PC-9 (cell line): ENCODE measurements around the gene CD8B2.

Source experiments
- EZH2 ChIP-seq: fragments of 200-600 bp; sonication (generic); IDR thresholded peaks from 2 replicates; pipeline ENCODE4 v1.8.0; 2017; ENCODE audit warnings: antibody characterized with exemption, low read depth
- TF ChIP-seq, protein P1 (sequence below): fragments of 200-600 bp; sonication (generic); conservative IDR thresholded peaks from 2 replicates; pipeline ENCODE4 v1.6.1; 2017; ENCODE audit warnings: mixed run types, antibody characterized with exemption, mild to moderate bottlenecking, moderate library complexity

DNA sequence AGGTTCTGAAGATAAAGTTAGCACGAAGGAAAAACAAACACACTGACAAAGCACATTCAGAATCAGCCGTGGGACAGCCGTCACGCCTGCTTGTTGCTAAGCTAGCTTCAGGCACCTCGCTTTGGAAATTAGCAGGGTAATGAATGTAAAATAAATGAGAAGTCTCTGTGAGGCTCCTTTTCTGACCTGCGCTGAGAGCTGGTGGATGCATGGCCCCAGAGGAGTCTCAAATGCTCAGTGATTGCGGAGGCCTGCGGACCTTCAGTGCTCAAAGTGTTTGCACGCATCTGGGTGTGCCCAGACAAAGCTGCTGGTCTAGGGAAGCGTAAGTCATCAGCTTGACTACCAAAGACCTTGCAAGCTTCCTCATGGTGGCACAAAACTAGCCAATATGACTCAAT is 50.6 kb downstream of the CD8B2 start:
- TF ChIP-seq, protein P1, sequence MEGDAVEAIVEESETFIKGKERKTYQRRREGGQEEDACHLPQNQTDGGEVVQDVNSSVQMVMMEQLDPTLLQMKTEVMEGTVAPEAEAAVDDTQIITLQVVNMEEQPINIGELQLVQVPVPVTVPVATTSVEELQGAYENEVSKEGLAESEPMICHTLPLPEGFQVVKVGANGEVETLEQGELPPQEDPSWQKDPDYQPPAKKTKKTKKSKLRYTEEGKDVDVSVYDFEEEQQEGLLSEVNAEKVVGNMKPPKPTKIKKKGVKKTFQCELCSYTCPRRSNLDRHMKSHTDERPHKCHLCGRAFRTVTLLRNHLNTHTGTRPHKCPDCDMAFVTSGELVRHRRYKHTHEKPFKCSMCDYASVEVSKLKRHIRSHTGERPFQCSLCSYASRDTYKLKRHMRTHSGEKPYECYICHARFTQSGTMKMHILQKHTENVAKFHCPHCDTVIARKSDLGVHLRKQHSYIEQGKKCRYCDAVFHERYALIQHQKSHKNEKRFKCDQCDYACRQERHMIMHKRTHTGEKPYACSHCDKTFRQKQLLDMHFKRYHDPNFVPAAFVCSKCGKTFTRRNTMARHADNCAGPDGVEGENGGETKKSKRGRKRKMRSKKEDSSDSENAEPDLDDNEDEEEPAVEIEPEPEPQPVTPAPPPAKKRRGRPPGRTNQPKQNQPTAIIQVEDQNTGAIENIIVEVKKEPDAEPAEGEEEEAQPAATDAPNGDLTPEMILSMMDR, result no peak
- TF ChIP-seq EZH2, result no peak
